H9 (cell line): ENCODE data around the gene E2F4. TPM values are rescaled to one million over a fixed set of nuclear protein-coding genes. Genes with fewer than 3 reads are reported as not detected.
A peak's percentile ranks its signal among the peaks of the same experiment; 100 is the strongest.

Experiments used
- DNase-seq: peaks from one replicate; pipeline ENCODE4 v3.0.0-alpha.2; 2017
- H2AFZ ChIP-seq: one replicate; pipeline ENCODE4 v1.6.1; 2013; ENCODE audit warnings: mild to moderate bottlenecking, low read length, control low read depth, moderate library complexity
- H2AK5ac ChIP-seq: 2 replicates; pipeline ENCODE4 v1.6.1; 2013; ENCODE audit warnings: low read length, control low read depth, mixed read lengths; ENCODE audit not compliant: insufficient read length
- H2BK120ac ChIP-seq: one replicate; pipeline ENCODE4 v1.6.1; 2013; ENCODE audit warnings: low read depth, mild to moderate bottlenecking, low read length, control low read depth, inconsistent platforms; ENCODE audit not compliant: poor library complexity, severe bottlenecking
- H2BK12ac ChIP-seq: 2 replicates; pipeline ENCODE4 v1.6.1; 2013; ENCODE audit warnings: low read length, control low read depth, mixed read lengths, low read depth; ENCODE audit not compliant: insufficient read length
- H2BK15ac ChIP-seq: 2 replicates; pipeline ENCODE4 v1.6.1; 2013; ENCODE audit warnings: low read depth, low read length, control low read depth
- H2BK20ac ChIP-seq: one replicate; pipeline ENCODE4 v1.6.1; 2013; ENCODE audit warnings: low read depth, mild to moderate bottlenecking, low read length, control low read depth, inconsistent platforms; ENCODE audit not compliant: poor library complexity, severe bottlenecking
- H2BK5ac ChIP-seq: 2 replicates; pipeline ENCODE4 v1.6.1; 2013; ENCODE audit warnings: low read length, control low read depth, mixed read lengths; ENCODE audit not compliant: insufficient read length
- H3K14ac ChIP-seq: 2 replicates; pipeline ENCODE4 v1.6.1; 2013; ENCODE audit warnings: low read length, control low read depth; ENCODE audit not compliant: insufficient read depth
- H3K18ac ChIP-seq: 2 replicates; pipeline ENCODE4 v1.6.1; 2013; ENCODE audit warnings: low read depth, mild to moderate bottlenecking, mixed read lengths, low read length, control low read depth; ENCODE audit not compliant: insufficient read length
- H3K23ac ChIP-seq: 2 replicates; pipeline ENCODE4 v1.6.1; 2013; ENCODE audit warnings: low read length, control low read depth, mixed read lengths, low read depth; ENCODE audit not compliant: insufficient read length
- H3K23me2 ChIP-seq: 2 replicates; pipeline ENCODE4 v1.6.1; 2013; ENCODE audit warnings: low read depth, mild to moderate bottlenecking, mixed read lengths, low read length, control low read depth; ENCODE audit not compliant: insufficient read length, poor library complexity, severe bottlenecking
- H3K27ac ChIP-seq: 2 replicates; pipeline ENCODE4 v1.5.1; 2013; ENCODE audit warnings: low read length, control low read depth, mixed read lengths, low read depth; ENCODE audit not compliant: insufficient read length
- H3K27me3 ChIP-seq: 2 replicates; pipeline ENCODE4 v1.6.1; 2013; ENCODE audit warnings: low read length, control low read depth, inconsistent platforms; ENCODE audit not compliant: insufficient read depth
- H3K4ac ChIP-seq: 2 replicates; pipeline ENCODE4 v1.6.1; 2013; ENCODE audit warnings: low read depth, mild to moderate bottlenecking, control low read depth, inconsistent platforms, low read length, moderate library complexity
- H3K4me1 ChIP-seq: 2 replicates; pipeline ENCODE4 v1.6.1; 2013; ENCODE audit warnings: low read length, control low read depth, inconsistent platforms; ENCODE audit not compliant: insufficient read depth
- H3K4me2 ChIP-seq: 2 replicates; pipeline ENCODE4 v1.6.1; 2013; ENCODE audit warnings: low read length, control low read depth, mixed read lengths; ENCODE audit not compliant: insufficient read length, insufficient read depth
- H3K56ac ChIP-seq: 2 replicates; pipeline ENCODE4 v1.6.1; 2013; ENCODE audit warnings: low read depth, mild to moderate bottlenecking, mixed read lengths, low read length, control low read depth; ENCODE audit not compliant: insufficient read length
- H3K79me1 ChIP-seq: 2 replicates; pipeline ENCODE4 v1.6.1; 2013; ENCODE audit warnings: low read depth, mild to moderate bottlenecking, moderate library complexity, low read length, control low read depth, inconsistent platforms; ENCODE audit not compliant: insufficient read depth, poor library complexity, severe bottlenecking
- H3K79me2 ChIP-seq: 2 replicates; pipeline ENCODE4 v1.6.1; 2013; ENCODE audit warnings: low read length, control low read depth, inconsistent platforms; ENCODE audit not compliant: insufficient read depth
- H3K9ac ChIP-seq: 2 replicates; pipeline ENCODE4 v1.6.1; 2013; ENCODE audit warnings: low read length, control low read depth, mixed read lengths; ENCODE audit not compliant: insufficient read length; ENCODE audit errors: extremely low read depth
- H3K9me3 ChIP-seq: one replicate; pipeline ENCODE4 v1.6.1; 2013; ENCODE audit warnings: low read depth, low read length, inconsistent platforms; ENCODE audit not compliant: control insufficient read depth
- H3T11ph ChIP-seq: one replicate; pipeline ENCODE4 v1.6.1; 2013; ENCODE audit warnings: mild to moderate bottlenecking, low read length, control low read depth, inconsistent platforms
- H4K20me1 ChIP-seq: one replicate; pipeline ENCODE4 v1.6.1; 2013; ENCODE audit not compliant: control insufficient read depth, insufficient read length, insufficient read depth
- H4K5ac ChIP-seq: 2 replicates; pipeline ENCODE4 v1.6.1; 2013; ENCODE audit warnings: low read depth, mild to moderate bottlenecking, mixed read lengths, low read length, control low read depth; ENCODE audit not compliant: insufficient read length
- H4K8ac ChIP-seq: replicated peaks from 2 replicates; pipeline ENCODE4 v1.6.1; 2013; ENCODE audit warnings: low read length, control low read depth, mixed read lengths, low read depth; ENCODE audit not compliant: insufficient read length
- H4K91ac ChIP-seq: 2 replicates; pipeline ENCODE4 v1.6.1; 2013; ENCODE audit warnings: low read depth, mild to moderate bottlenecking, moderate library complexity, mixed read lengths, low read length, control low read depth; ENCODE audit not compliant: insufficient read length
- H3K27ac Mint-ChIP-seq, 3 experiments: 2 replicates in 2 of 3; 3 replicates in 1 of 3; pipeline ENCODE4 v1.8.0; 2020 to 2021; ENCODE audit warnings: mixed read lengths in 3 of 3, mild to moderate bottlenecking in 1 of 3, moderate library complexity in 1 of 3
- H3K27me3 Mint-ChIP-seq: 2 replicates; pipeline ENCODE4 v1.8.0; 2021; ENCODE audit warnings: low read depth, mild to moderate bottlenecking, moderate library complexity, mixed read lengths
- H3K36me3 Mint-ChIP-seq, 3 experiments: 2 replicates in 2 of 3; 3 replicates in 1 of 3; pipeline ENCODE4 v1.8.0; 2020 to 2021; ENCODE audit warnings: low read depth in 3 of 3, mixed read lengths in 3 of 3; ENCODE audit not compliant: insufficient read depth in 1 of 3
- H3K4me1 Mint-ChIP-seq, 2 experiments: 2 replicates each; pipeline ENCODE4 v1.8.0; 2020; ENCODE audit warnings: mixed read lengths in 2 of 2
- H3K4me3 Mint-ChIP-seq, 2 experiments: 2 replicates in 1 of 2; 3 replicates in 1 of 2; pipeline ENCODE4 v1.8.0; 2020 to 2021; ENCODE audit warnings: mild to moderate bottlenecking in 2 of 2, mixed read lengths in 2 of 2, moderate library complexity in 1 of 2
- H3K9me3 Mint-ChIP-seq, 2 experiments: 2 replicates in 1 of 2; 3 replicates in 1 of 2; pipeline ENCODE4 v1.8.0; 2020; ENCODE audit warnings: mild to moderate bottlenecking in 2 of 2, mixed read lengths in 2 of 2, moderate library complexity in 1 of 2
- WGBS: extraction: QIAGEN DNeasy Blood & Tissue Kit; methylation state at CpG from one replicate; pipeline ENCODE4 v1.1.7; 2013; ENCODE audit warnings: missing lambda C conversion rate, low lambda C conversion rate, mixed read lengths; ENCODE audit not compliant: insufficient read length; ENCODE audit errors: extremely low coverage; 5-methylcytosine and 5-hydroxymethylcytosine counted together
- total RNA-seq: library from RNA; stranded (reverse); gene quantifications from 2 replicates; pipeline ENCODE4 v1.2.1, GENCODE V29; 2021
- TF ChIP-seq, protein P1 (sequence below): fragments of 200-600 bp; sonication (generic); conservative IDR thresholded peaks from 3 replicates; pipeline ENCODE4 v1.8.0; 2021; ENCODE audit warnings: antibody characterized with exemption, mild to moderate bottlenecking

Gene E2F4
- total RNA-seq, 1 experiment from 2014 or later: 116 TPM

DNA sequence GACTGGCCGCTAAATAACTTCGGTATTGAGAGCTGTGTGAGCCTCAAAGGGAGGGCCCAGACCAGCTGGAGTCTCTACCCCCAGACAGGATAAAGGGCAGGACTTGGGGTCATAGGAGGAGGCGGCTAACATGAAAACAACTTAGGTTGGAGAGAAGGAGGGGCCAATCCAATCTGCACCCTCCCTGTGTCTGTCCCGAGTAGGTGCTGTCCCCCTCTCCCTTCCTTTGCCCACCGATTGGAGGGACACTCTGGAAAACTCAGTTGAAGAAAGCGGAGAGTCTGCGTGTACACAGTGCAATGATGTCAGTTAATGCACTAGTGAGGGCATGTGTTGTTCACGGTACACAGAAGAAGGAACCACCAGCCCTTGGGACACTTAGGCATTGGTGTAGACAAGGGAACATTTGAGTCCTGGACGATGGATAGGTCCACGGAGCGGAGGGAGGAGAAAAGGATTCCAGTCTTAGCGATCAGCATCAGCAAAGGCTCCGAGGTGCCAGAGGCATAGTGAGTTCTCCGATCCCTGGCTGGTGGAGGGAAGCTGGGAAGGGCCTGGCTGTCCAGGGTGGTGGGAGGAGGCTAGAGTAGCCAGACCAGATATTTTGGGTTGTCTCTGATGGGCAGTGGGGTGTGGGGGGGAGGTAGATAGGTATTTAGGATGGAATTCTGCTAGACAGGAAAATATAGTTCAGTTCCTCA lies 20.9 kb upstream of the E2F4 start:
- peaks cover 86% of the 10 kb centered on the region for H3K27me3 Mint-ChIP-seq
- peak overlapping the region; percentile 62 to 87 for H3K4me3 Mint-ChIP-seq
- no peak overlapping the region for H4K8ac ChIP-seq
- H3K4me1 Mint-ChIP-seq: peaks cover 35 to 53% of the 10 kb centered on the region in 2 experiments
- H3K27ac Mint-ChIP-seq: peak overlapping the region in 1 of 3 experiments; percentile 52; a peak in 1 of 7 replicates
- no peaks in the 10 kb centered on the region for H4K20me1 ChIP-seq
- H3K14ac ChIP-seq: no peak overlapping the region
- no peaks in the 10 kb centered on the region for H3K9me3 ChIP-seq
- peaks cover 63% of the 10 kb centered on the region for H3K27me3 ChIP-seq
- no peak overlapping the region for H2BK12ac ChIP-seq
- H3K9me3 Mint-ChIP-seq: peaks cover 0 to 3% of the 10 kb centered on the region in 2 experiments; a peak in 1 of 5 replicates
- H3K18ac ChIP-seq: no peak overlapping the region
- H3K27ac ChIP-seq: no peak overlapping the region
- peaks cover 16% of the 10 kb centered on the region for H3K23me2 ChIP-seq
- no peak overlapping the region for H4K91ac ChIP-seq
- no peak overlapping the region for H3K23ac ChIP-seq
- no peak overlapping the region for H3K4ac ChIP-seq
- TF ChIP-seq, protein P1, sequence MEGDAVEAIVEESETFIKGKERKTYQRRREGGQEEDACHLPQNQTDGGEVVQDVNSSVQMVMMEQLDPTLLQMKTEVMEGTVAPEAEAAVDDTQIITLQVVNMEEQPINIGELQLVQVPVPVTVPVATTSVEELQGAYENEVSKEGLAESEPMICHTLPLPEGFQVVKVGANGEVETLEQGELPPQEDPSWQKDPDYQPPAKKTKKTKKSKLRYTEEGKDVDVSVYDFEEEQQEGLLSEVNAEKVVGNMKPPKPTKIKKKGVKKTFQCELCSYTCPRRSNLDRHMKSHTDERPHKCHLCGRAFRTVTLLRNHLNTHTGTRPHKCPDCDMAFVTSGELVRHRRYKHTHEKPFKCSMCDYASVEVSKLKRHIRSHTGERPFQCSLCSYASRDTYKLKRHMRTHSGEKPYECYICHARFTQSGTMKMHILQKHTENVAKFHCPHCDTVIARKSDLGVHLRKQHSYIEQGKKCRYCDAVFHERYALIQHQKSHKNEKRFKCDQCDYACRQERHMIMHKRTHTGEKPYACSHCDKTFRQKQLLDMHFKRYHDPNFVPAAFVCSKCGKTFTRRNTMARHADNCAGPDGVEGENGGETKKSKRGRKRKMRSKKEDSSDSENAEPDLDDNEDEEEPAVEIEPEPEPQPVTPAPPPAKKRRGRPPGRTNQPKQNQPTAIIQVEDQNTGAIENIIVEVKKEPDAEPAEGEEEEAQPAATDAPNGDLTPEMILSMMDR: no peak
- no peak overlapping the region for H2AFZ ChIP-seq
- DNase-seq: no peak
- H2BK20ac ChIP-seq: no peak overlapping the region
- no peak overlapping the region for H2BK15ac ChIP-seq
- no peak overlapping the region for H3T11ph ChIP-seq
- H4K5ac ChIP-seq: no peak overlapping the region
- peaks cover 5% of the 10 kb centered on the region; the same call in 1 of the 2 replicates for H3K4me1 ChIP-seq
- H3K79me2 ChIP-seq: no peaks in the 10 kb centered on the region
- no peak overlapping the region for H2BK120ac ChIP-seq
- H3K79me1 ChIP-seq: no peaks in the 10 kb centered on the region
- H3K4me2 ChIP-seq: peak overlapping the region; percentile 48
- H2BK5ac ChIP-seq: no peak overlapping the region
- H3K9ac ChIP-seq: no peak overlapping the region
- H3K36me3 Mint-ChIP-seq: peaks cover 0 to 2% (median 0%) of the 10 kb centered on the region in 3 experiments; a peak in 1 of 7 replicates
- no CpG with 5 or more reads among the region's 14 CpGs for WGBS
- H2AK5ac ChIP-seq: no peak overlapping the region
- H3K56ac ChIP-seq: no peak overlapping the region
